ENCODE measurements around the gene NDUFB5. TPM values are rescaled to one million over a fixed set of nuclear protein-coding genes. Genes with fewer than 3 reads are reported as not detected.

NDUFB5 gene
- 100 to 1,000 TPM; 129 to 345 (median 174) TPM for total RNA-seq
- polyA plus RNA-seq, result 100 to 1,000 TPM; 105 to 240 (median 126) TPM
- long read RNA-seq, donor 1, full-length matches to known transcripts, result 159 of 164 reads
- long read RNA-seq, donor 1, partial matches to known transcripts, result 5 of 164 reads
- long read RNA-seq, donor 1, other reads (novel, unspliced or antisense), result 0 of 164 reads
- long read RNA-seq, donor 2, full-length matches to known transcripts, result 136 of 136 reads
- long read RNA-seq, donor 2, partial matches to known transcripts, result 0 of 136 reads
- long read RNA-seq, donor 2, other reads (novel, unspliced or antisense), result 0 of 136 reads
- long read RNA-seq, donor 3, full-length matches to known transcripts, result 120 of 120 reads
- long read RNA-seq, donor 3, partial matches to known transcripts, result 0 of 120 reads
- long read RNA-seq, donor 3, other reads (novel, unspliced or antisense), result 0 of 120 reads
- long read RNA-seq, donor 4, full-length matches to known transcripts, result 69 of 71 reads
- long read RNA-seq, donor 4, partial matches to known transcripts, result 0 of 71 reads
- long read RNA-seq, donor 4, other reads (novel, unspliced or antisense), result 2 of 71 reads
- long read RNA-seq, donor 5, full-length matches to known transcripts, result 58 of 59 reads
- long read RNA-seq, donor 5, partial matches to known transcripts, result 0 of 59 reads
- long read RNA-seq, donor 5, other reads (novel, unspliced or antisense), result 1 of 59 reads
- long read RNA-seq, donor 6, full-length matches to known transcripts, result 50 of 55 reads
- long read RNA-seq, donor 6, partial matches to known transcripts, result 1 of 55 reads
- long read RNA-seq, donor 6, other reads (novel, unspliced or antisense), result 4 of 55 reads
- long read RNA-seq, donor 7, full-length matches to known transcripts, result 54 of 54 reads
- long read RNA-seq, donor 7, partial matches to known transcripts, result 0 of 54 reads
- long read RNA-seq, donor 7, other reads (novel, unspliced or antisense), result 0 of 54 reads
- long read RNA-seq, donor 8, full-length matches to known transcripts, result 144 of 163 reads
- long read RNA-seq, donor 8, partial matches to known transcripts, result 19 of 163 reads
- long read RNA-seq, donor 8, other reads (novel, unspliced or antisense), result 0 of 163 reads
- long read RNA-seq, donor 9, full-length matches to known transcripts, result 107 of 107 reads
- long read RNA-seq, donor 9, partial matches to known transcripts, result 0 of 107 reads
- long read RNA-seq, donor 9, other reads (novel, unspliced or antisense), result 0 of 107 reads
- long read RNA-seq, donor 10, full-length matches to known transcripts, result 57 of 57 reads
- long read RNA-seq, donor 10, partial matches to known transcripts, result 0 of 57 reads
- long read RNA-seq, donor 10, other reads (novel, unspliced or antisense), result 0 of 57 reads

- TF ChIP-seq CTCF (IDR thresholded peaks at IDR 0.05) (no peak), POLR2A (IDR thresholded peaks at IDR 0.05) (peak; percentile 74 to 78)
- Histone ChIP-seq H3K9me3 (replicated peaks in 1 of 3) (no peaks in the 10 kb centered on the region), H3K4me3 (peak within 1 kb of the TSS; percentile 47 to 94 (median 76)), H3K27ac (peak within 1 kb of the TSS; percentile 74 to 97 (median 84)), H3K36me3 (replicated peaks in 1 of 2) (peaks cover 0 to 28% of the 10 kb centered on the region in 2 donors), H3K27me3 (no peaks in the 10 kb centered on the region), H3K4me1 (replicated peaks in 1 of 2) (peaks cover 0 to 40% of the 10 kb centered on the region in 2 donors)
- WGBS, 4 donors, result 0 to 1% (median 0%) methylated on average over 27 to 45 of the region's 45 CpGs
- intact Hi-C loops (cut with DNase I), result no loop called here
- DNase-seq, result peak; percentile 93 to 98 (median 96)
These were observed at the start of gene NDUFB5, which contains the start of gene MRPL47 for GRCh38 chr3:179604321-179605078. NDUFB5 (plus strand) TSS chr3:179604794; CDS start chr3:179604816, 22 bp downstream. MRPL47 (minus strand) TSS chr3:179604638; CDS start chr3:179604624, 14 bp downstream.

- Histone ChIP-seq H3K9me3 (replicated peaks in 1 of 3) (no peaks in the 10 kb centered on the region), H3K36me3 (replicated peaks in 1 of 2) (no peaks in the 10 kb centered on the region), H3K4me3 (no peak overlapping the region), H3K27ac (no peak overlapping the region), H3K27me3 (no peaks in the 10 kb centered on the region), H3K4me1 (replicated peaks in 1 of 2) (peaks cover 3 to 9% of the 10 kb centered on the region in 2 donors)
- WGBS, 4 donors, result 0 to 3% (median 2%) methylated on average over 3 of the region's 3 CpGs
- peak; percentile 54 to 83 (median 72) for DNase-seq
- intact Hi-C loops (cut with DNase I), result no loop called here
- TF ChIP-seq CTCF (IDR thresholded peaks at IDR 0.05) (peak; percentile 56 to 80 (median 74)), POLR2A (IDR thresholded peaks at IDR 0.05) (no peak)
These were observed 45.7 kb upstream of the NDUFB5 start for GRCh38 chr3:179558742-179559364.

GRCh38 chr3:179560791-179561190 lies 43.8 kb upstream of the NDUFB5 start:
- no peak overlapping the region for H3K27ac ChIP-seq
- peaks cover 3 to 17% of the 10 kb centered on the region in 2 donors for H3K4me1 ChIP-seq (replicated peaks in 1 of 2)
- H3K9me3 ChIP-seq (replicated peaks in 1 of 3), result no peaks in the 10 kb centered on the region
- DNase-seq, result no peak
- intact Hi-C loops (cut with DNase I), result no loop called here
- H3K36me3 ChIP-seq (replicated peaks in 1 of 2), result no peaks in the 10 kb centered on the region
- TF ChIP-seq CTCF (IDR thresholded peaks at IDR 0.05), result no peak
- 71 to 80% (median 73%) methylated on average over 1 of the region's 1 CpG for WGBS, 4 donors
- no peak overlapping the region for H3K4me3 ChIP-seq
- no peaks in the 10 kb centered on the region for H3K27me3 ChIP-seq

Data from adrenal gland (tissue), 19 donors.